ENCODE data around the gene NIPA2. TPM values are rescaled to one million over a fixed set of nuclear protein-coding genes. Genes with fewer than 3 reads are reported as not detected.

The NIPA2 gene
- 13.5 TPM for total RNA-seq

DNA sequence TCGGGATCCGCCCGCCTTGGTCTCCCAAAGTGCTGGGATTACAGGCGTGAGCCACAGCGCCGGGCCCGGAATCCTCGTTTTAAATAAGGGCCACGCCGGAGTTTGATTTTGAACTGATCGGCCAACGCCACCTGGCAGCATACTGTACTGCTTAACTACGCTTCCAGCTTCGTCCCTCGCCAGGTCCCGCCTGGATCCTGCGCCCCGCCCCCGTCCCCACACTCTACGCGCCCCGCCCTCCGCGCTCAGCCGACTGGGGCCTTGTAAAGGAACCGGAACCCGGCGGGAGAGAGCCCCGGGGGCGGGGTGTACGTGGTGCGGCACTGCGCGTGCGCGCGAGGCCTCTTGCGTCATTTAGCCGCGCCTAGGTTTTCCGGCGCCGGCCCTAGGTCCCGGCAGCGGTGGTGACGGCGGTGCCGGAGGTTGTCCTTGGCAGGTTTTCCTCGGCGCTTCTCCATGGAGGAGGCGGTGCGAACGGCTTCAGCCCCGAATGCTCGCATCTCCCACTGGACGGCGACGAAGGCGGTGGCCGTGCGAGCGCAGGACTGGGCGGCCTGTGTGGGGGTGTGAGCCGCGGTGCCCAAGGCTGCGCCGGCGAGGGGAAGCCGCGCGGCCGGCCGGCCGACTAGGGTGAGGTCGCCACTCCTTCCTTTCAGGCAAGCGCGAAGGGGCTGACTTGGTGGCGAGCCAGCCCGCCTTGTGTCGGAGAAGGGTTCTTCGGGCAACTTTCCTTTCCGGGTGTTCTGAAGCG lies at the start of gene NIPA2:
TSS of gene NIPA2 (plus strand) at position 375 of the 751 bp plus-strand sequence. CDS start 13,066 bp downstream, outside the sequence.
- peak within 1 kb of the TSS; percentile 92 to 93 for H3K27ac ChIP-seq
- no peaks in the 10 kb centered on the region for H3K36me3 ChIP-seq
- no peaks in the 10 kb centered on the region for H3K27me3 ChIP-seq
- H3K9me3 ChIP-seq, result no peaks in the 10 kb centered on the region
- H3K4me1 ChIP-seq, result peaks cover 8 to 10% of the 10 kb centered on the region in 2 donors
- peak in 2 of 3 experiments; percentile 3 to 28 for TF ChIP-seq CTCF (IDR thresholded peaks at IDR 0.05)
- peak within 1 kb of the TSS; percentile 78 to 79 for H3K4me3 ChIP-seq
- DNase-seq (ENCODE audit: low spot score in 2 of 2), result peak; percentile 94 to 99
- intact Hi-C loops (cut with DNase I), result loop anchor here (1.0 to 10.0 kb wide), 4 partner anchors 52 to 200 kb away; partner anchors contain the start of genes CYFIP1, NIPA1 and TUBGCP5

GRCh38 chr15:22794063-22794462 lies 44.4 kb upstream of the NIPA2 start:
- intact Hi-C loops (cut with DNase I), result no loop called here

GRCh38 chr15:22794621-22795167 lies 43.8 kb upstream of the NIPA2 start:
- TF ChIP-seq CTCF (IDR thresholded peaks at IDR 0.05), result no peak
- Histone ChIP-seq H3K27ac (no peak overlapping the region), H3K4me3 (no peak overlapping the region), H3K9me3 (no peaks in the 10 kb centered on the region), H3K4me1 (no peaks in the 10 kb centered on the region), H3K27me3 (no peaks in the 10 kb centered on the region), H3K36me3 (no peaks in the 10 kb centered on the region)
- DNase-seq (ENCODE audit: low spot score in 2 of 2), result no peak
- intact Hi-C loops (cut with DNase I), result no loop called here

More at GRCh38 chr15:22794063-22794462, 44.4 kb upstream of the NIPA2 start:
- H3K4me1 ChIP-seq, result no peaks in the 10 kb centered on the region
- H3K4me3 ChIP-seq, result no peak overlapping the region
- no peak for TF ChIP-seq CTCF (IDR thresholded peaks at IDR 0.05)
- H3K27me3 ChIP-seq, result no peaks in the 10 kb centered on the region
- no peak overlapping the region for H3K27ac ChIP-seq
- no peaks in the 10 kb centered on the region for H3K36me3 ChIP-seq
- DNase-seq (ENCODE audit: low spot score in 2 of 2), result no peak
- no peaks in the 10 kb centered on the region for H3K9me3 ChIP-seq

GRCh38 chr15:22795206-22796063 lies 43.0 kb upstream of the NIPA2 start:
- H3K27ac ChIP-seq, result no peak overlapping the region
- no peaks in the 10 kb centered on the region for H3K4me1 ChIP-seq
- intact Hi-C loops (cut with DNase I), result no loop called here
- no peaks in the 10 kb centered on the region for H3K9me3 ChIP-seq
- no peak for TF ChIP-seq CTCF (IDR thresholded peaks at IDR 0.05)
- no peaks in the 10 kb centered on the region for H3K27me3 ChIP-seq
- no peaks in the 10 kb centered on the region for H3K36me3 ChIP-seq
- H3K4me3 ChIP-seq, result no peak overlapping the region
- DNase-seq (ENCODE audit: low spot score in 2 of 2), result no peak

- no peak for TF ChIP-seq CTCF (IDR thresholded peaks at IDR 0.05)
- no peaks in the 10 kb centered on the region for H3K9me3 ChIP-seq
- H3K36me3 ChIP-seq, result no peaks in the 10 kb centered on the region
- H3K27ac ChIP-seq, result no peak overlapping the region
- no peak for DNase-seq (ENCODE audit: low spot score in 2 of 2)
- no peak overlapping the region for H3K4me3 ChIP-seq
- no peaks in the 10 kb centered on the region for H3K27me3 ChIP-seq
- intact Hi-C loops (cut with DNase I), result no loop called here
- no peaks in the 10 kb centered on the region for H3K4me1 ChIP-seq
Observed at GRCh38 chr15:22796079-22796478, 42.4 kb upstream of the NIPA2 start.

Data from ascending aorta (tissue), 2 donors.